ENCODE results near the gene GNL1. TPM values are rescaled to one million over a fixed set of nuclear protein-coding genes. Genes with fewer than 3 reads are reported as not detected.

GNL1 gene
- total RNA-seq, 1 donor from 2014 or later = 109 TPM

DNA sequence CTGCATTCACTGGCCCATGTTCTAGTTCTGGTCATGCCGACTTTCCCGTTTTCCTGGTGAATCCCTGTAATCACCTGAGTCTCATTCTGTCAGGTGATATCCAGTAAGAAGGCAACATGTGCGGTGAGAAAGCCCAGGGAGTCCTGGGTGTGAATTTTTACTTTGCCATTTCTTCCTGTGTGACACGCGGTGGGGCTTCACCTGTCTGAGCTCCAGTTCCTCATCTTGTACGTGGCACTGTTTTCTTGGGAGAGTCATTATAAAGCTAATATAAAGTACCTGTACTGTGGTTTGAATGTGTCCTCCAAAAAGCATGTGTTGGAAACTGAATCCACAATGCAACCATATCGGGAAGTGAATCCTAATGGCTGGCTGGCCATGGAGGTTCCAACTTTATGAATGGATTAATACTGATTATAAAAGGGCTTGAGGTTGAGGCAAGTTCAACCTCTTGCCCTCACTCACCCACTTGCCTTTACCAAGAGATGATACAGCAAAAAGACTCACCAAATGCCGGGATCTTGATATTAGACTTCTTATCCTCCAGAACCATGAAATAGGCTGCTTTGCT is 61.9 kb downstream of the GNL1 start:
- H3K27me3 Mint-ChIP-seq (ENCODE audit: unreplicated experiment) = peaks cover 10% of the 10 kb centered on the region
- no peak for TF ChIP-seq CTCF (IDR thresholded peaks at IDR 0.05; ENCODE audit: unreplicated experiment)
- H3K36me3 Mint-ChIP-seq (ENCODE audit: low read depth, unreplicated experiment) = peaks cover 32% of the 10 kb centered on the region
- H3K4me1 Mint-ChIP-seq (ENCODE audit: unreplicated experiment) = peaks cover 43% of the 10 kb centered on the region
- H3K9me3 Mint-ChIP-seq (ENCODE audit: unreplicated experiment) = no peaks in the 10 kb centered on the region
- DNase-seq (ENCODE audit: low spot score) = no peak
- H3K27ac Mint-ChIP-seq (ENCODE audit: unreplicated experiment) = no peak overlapping the region
- H3K4me3 Mint-ChIP-seq (ENCODE audit: unreplicated experiment) = peak overlapping the region; percentile 3

GRCh38 chr6:30493643-30494250 is 62.5 kb downstream of the GNL1 start:
- peaks cover 43% of the 10 kb centered on the region for H3K4me1 Mint-ChIP-seq (ENCODE audit: unreplicated experiment)
- H3K4me3 Mint-ChIP-seq (ENCODE audit: unreplicated experiment) = peak overlapping the region; percentile 53
- DNase-seq (ENCODE audit: low spot score) = no peak
- peaks cover 32% of the 10 kb centered on the region for H3K36me3 Mint-ChIP-seq (ENCODE audit: low read depth, unreplicated experiment)
- H3K27me3 Mint-ChIP-seq (ENCODE audit: unreplicated experiment) = peaks cover 11% of the 10 kb centered on the region
- peak; percentile 12 for TF ChIP-seq CTCF (IDR thresholded peaks at IDR 0.05; ENCODE audit: unreplicated experiment)
- no peaks in the 10 kb centered on the region for H3K9me3 Mint-ChIP-seq (ENCODE audit: unreplicated experiment)
- no peak overlapping the region for H3K27ac Mint-ChIP-seq (ENCODE audit: unreplicated experiment)

- peak overlapping the region; percentile 64 for H3K27ac Mint-ChIP-seq (ENCODE audit: unreplicated experiment)
- H3K4me3 Mint-ChIP-seq (ENCODE audit: unreplicated experiment) = peak overlapping the region; percentile 97
- no peaks in the 10 kb centered on the region for H3K9me3 Mint-ChIP-seq (ENCODE audit: unreplicated experiment)
- H3K4me1 Mint-ChIP-seq (ENCODE audit: unreplicated experiment) = peaks cover 43% of the 10 kb centered on the region
- H3K36me3 Mint-ChIP-seq (ENCODE audit: low read depth, unreplicated experiment) = peaks cover 32% of the 10 kb centered on the region
- no peak for TF ChIP-seq CTCF (IDR thresholded peaks at IDR 0.05; ENCODE audit: unreplicated experiment)
- no peak for DNase-seq (ENCODE audit: low spot score)
- peaks cover 11% of the 10 kb centered on the region for H3K27me3 Mint-ChIP-seq (ENCODE audit: unreplicated experiment)
Measured at GRCh38 chr6:30491991-30492952, 64.0 kb downstream of the GNL1 start.

Small RNAs within 50 kb of the gene (microRNA-seq; reads per million reads assigned to microRNA genes)
- gene MIR877 (ENCODE audit: unreplicated experiment) = 918 reads per million, percentile 92 among the genes with 10 or more reads in this experiment

Other genes with a start within 250 kb of the GNL1 start
- 19.4 TPM for gene TRIM39, start 229.6 kb downstream of the GNL1 start, total RNA-seq (ENCODE audit: unreplicated experiment)
- 35.2 TPM for gene RPP21, start 211.3 kb downstream of the GNL1 start, total RNA-seq (ENCODE audit: unreplicated experiment)
- gene HLA-E, start 67.0 kb downstream of the GNL1 start, total RNA-seq (ENCODE audit: unreplicated experiment) = 274 TPM
- 12.6 TPM for gene PRR3, start 806 bp upstream of the GNL1 start, total RNA-seq (ENCODE audit: unreplicated experiment)
- 57.2 TPM for gene ABCF1, start 15.0 kb upstream of the GNL1 start, total RNA-seq (ENCODE audit: unreplicated experiment)
- 75.8 TPM for gene PPP1R10, start 60.8 kb upstream of the GNL1 start, total RNA-seq (ENCODE audit: unreplicated experiment)
- gene MRPS18B, start 61.4 kb upstream of the GNL1 start, total RNA-seq (ENCODE audit: unreplicated experiment) = 39.8 TPM
- gene ATAT1, start 70.4 kb upstream of the GNL1 start, total RNA-seq (ENCODE audit: unreplicated experiment) = 30.3 TPM
- gene C6orf136, start 90.6 kb upstream of the GNL1 start, total RNA-seq (ENCODE audit: unreplicated experiment) = 15.1 TPM
- gene DHX16, start 116.5 kb upstream of the GNL1 start, total RNA-seq (ENCODE audit: unreplicated experiment) = 38.5 TPM
- 285 TPM for gene PPP1R18, start 130.2 kb upstream of the GNL1 start, total RNA-seq (ENCODE audit: unreplicated experiment)
- 26.0 TPM for gene NRM, start 134.5 kb upstream of the GNL1 start, total RNA-seq (ENCODE audit: unreplicated experiment)
- gene MDC1, start 160.8 kb upstream of the GNL1 start, total RNA-seq (ENCODE audit: unreplicated experiment) = 51.7 TPM
- gene TUBB, start 163.9 kb upstream of the GNL1 start, total RNA-seq (ENCODE audit: unreplicated experiment) = 1,094 TPM
- 136 TPM for gene FLOT1, start 186.2 kb upstream of the GNL1 start, total RNA-seq (ENCODE audit: unreplicated experiment)
- gene IER3, start 188.1 kb upstream of the GNL1 start, total RNA-seq (ENCODE audit: unreplicated experiment) = 4.8 TPM